Lower lobe of right lung (tissue), 2 donors: ENCODE measurements around the gene THRB. TPM values are rescaled to one million over a fixed set of nuclear protein-coding genes. Genes with fewer than 3 reads are reported as not detected.
A peak's percentile ranks its signal among the peaks of the same experiment; 100 is the strongest.

Experiments used
- ATAC-seq, 2 donors: fragments of 200-7000 bp; cut with Tn5 transposase; one replicate each; pipeline ENCODE4 v1.9.1; 2020 to 2022; ENCODE audit warnings: mild to moderate bottlenecking in 2 of 2, moderate library complexity in 2 of 2
- DNase-seq: peaks from one replicate; pipeline ENCODE4 v3.0.0-alpha.2; 2020
- H3K27ac ChIP-seq: fragments of 200-600 bp; one replicate; pipeline ENCODE4 v1.8.0; 2022
- H3K27me3 ChIP-seq: fragments of 200-600 bp; one replicate; pipeline ENCODE4 v1.8.0; 2022; ENCODE audit warnings: low read depth
- H3K36me3 ChIP-seq: fragments of 200-600 bp; one replicate; pipeline ENCODE4 v1.8.0; 2022; ENCODE audit warnings: mild to moderate bottlenecking
- H3K4me1 ChIP-seq: fragments of 200-600 bp; one replicate; pipeline ENCODE4 v1.8.0; 2022
- H3K4me3 ChIP-seq: fragments of 200-600 bp; one replicate; pipeline ENCODE4 v1.8.0; 2022; ENCODE audit warnings: mild to moderate bottlenecking
- H3K9me3 ChIP-seq: fragments of 200-600 bp; one replicate; pipeline ENCODE4 v1.8.0; 2022
- intact Hi-C: fragments of 100-400 bp; cut with DNase I; formaldehyde crosslinking; loops from one replicate; pipeline ENCODE4 v1.11.0; 2022
- total RNA-seq: library from RNA; stranded (reverse); fragmentation: NEBNext Ultra II Directional; extraction: Animal tissue kit (Norgen Biotek cat#: 25700); gene quantifications from one replicate; pipeline ENCODE4 v1.2.1, GENCODE V29; 2021
- TF ChIP-seq, protein P1 (sequence below): fragments of 200-600 bp; IDR thresholded peaks from one replicate; pipeline ENCODE4 v1.8.0; 2022; ENCODE audit warnings: antibody characterized with exemption, mild to moderate bottlenecking
- donor health status: DM: no; HTN: yes; CAD: no; lungs with severe emphysema.

Gene THRB
- total RNA-seq, 1 donor from 2014 or later = 14.6 TPM

DNA sequence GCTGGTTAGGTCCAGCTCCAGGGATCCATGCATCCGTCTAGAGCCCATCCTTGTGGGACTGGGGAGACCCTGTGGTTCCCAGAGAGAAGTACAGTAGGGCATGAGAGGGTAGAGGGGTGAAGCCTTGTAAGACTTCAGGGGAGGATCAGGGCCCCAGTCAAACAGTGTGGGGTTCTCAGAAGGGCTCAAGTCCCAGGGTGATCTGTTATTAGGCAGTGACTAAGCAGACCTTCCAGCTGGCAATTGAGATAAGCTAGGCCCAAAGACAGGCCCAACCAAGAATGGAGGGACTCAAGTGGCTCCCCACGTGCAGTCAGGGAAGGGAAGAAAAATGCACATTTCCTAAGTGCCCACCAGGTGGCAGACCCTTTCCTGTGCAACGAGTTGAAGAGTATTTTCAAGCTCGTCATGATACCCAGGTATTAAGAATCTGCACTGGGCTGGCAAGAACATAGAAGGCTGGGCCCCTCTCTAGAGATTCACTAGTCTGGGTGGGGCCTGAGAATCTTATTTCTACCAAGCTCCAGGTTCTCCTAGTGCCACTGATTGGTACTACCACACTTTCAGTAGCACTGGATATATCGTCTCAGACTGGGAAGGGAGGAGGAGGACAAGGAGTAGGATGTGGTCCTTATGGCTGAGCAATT, 308.8 kb downstream of the THRB start:
- DNase-seq (no peak), ATAC-seq (peak; percentile 65 to 72)
- Histone ChIP-seq H3K4me3 (no peak overlapping the region), H3K36me3 (no peaks in the 10 kb centered on the region), H3K4me1 (no peaks in the 10 kb centered on the region), H3K27ac (no peak overlapping the region), H3K9me3 (no peaks in the 10 kb centered on the region), H3K27me3 (no peaks in the 10 kb centered on the region)
- intact Hi-C loops = no loop called here
- TF ChIP-seq, protein P1, sequence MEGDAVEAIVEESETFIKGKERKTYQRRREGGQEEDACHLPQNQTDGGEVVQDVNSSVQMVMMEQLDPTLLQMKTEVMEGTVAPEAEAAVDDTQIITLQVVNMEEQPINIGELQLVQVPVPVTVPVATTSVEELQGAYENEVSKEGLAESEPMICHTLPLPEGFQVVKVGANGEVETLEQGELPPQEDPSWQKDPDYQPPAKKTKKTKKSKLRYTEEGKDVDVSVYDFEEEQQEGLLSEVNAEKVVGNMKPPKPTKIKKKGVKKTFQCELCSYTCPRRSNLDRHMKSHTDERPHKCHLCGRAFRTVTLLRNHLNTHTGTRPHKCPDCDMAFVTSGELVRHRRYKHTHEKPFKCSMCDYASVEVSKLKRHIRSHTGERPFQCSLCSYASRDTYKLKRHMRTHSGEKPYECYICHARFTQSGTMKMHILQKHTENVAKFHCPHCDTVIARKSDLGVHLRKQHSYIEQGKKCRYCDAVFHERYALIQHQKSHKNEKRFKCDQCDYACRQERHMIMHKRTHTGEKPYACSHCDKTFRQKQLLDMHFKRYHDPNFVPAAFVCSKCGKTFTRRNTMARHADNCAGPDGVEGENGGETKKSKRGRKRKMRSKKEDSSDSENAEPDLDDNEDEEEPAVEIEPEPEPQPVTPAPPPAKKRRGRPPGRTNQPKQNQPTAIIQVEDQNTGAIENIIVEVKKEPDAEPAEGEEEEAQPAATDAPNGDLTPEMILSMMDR = peak; percentile 60

DNA sequence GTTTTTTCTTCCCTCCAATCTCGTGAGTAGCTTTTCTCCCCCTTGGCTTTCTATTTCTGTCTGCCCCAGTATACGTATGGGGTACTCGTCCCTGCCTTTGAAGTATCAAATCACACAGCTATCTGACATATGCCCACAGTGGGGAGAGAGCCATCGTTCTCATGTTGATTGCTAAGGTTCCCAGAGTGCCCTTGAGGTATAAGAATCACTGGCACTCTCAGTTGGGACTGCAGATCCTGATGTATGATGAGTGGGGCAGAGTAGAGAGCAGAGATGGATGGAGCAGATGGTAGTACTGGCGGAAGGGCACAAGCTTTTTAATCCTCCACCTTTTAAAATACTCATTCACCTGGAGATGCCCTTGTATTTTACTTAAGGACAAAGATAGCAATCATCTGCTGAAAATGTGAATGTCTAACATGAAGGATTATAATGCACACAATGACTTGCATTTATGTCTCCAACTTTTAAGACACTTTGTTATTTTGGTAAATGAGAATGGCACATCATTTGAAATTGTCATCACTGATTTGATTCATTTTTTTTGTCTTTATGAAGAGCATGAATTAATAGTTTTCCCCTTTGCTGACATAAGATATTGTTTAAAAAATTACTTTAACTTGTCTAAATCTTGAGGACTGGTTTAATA, 310.0 kb downstream of the THRB start:
- DNase-seq = no peak
- Histone ChIP-seq H3K4me1 (no peaks in the 10 kb centered on the region), H3K9me3 (no peaks in the 10 kb centered on the region), H3K27me3 (no peaks in the 10 kb centered on the region), H3K36me3 (no peaks in the 10 kb centered on the region), H3K4me3 (no peak overlapping the region), H3K27ac (no peak overlapping the region)
- intact Hi-C loops = no loop called here
- TF ChIP-seq, protein P1 = no peak
- no peak for ATAC-seq

DNA sequence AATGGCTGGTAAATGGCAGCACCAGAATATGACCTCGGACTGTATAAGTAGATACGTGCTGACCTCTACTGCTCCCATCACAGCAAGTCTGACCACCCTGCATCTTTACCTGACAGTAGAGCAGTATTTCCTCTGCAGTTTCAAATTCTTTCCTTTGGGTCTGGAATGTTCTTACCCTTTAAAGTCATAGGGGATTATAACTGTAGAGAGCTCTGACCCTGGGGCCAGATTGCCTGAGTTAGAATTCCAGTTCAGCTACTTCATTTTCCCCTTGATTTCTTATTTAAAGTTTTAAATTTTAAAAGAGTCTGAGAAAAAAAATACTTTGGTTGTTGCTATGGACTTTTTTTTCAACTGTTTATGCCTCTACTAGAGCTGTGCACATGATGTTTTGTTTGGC, 311.9 kb downstream of the THRB start:
- TF ChIP-seq, protein P1 = no peak
- intact Hi-C loops = no loop called here
- no peak for DNase-seq

DNA sequence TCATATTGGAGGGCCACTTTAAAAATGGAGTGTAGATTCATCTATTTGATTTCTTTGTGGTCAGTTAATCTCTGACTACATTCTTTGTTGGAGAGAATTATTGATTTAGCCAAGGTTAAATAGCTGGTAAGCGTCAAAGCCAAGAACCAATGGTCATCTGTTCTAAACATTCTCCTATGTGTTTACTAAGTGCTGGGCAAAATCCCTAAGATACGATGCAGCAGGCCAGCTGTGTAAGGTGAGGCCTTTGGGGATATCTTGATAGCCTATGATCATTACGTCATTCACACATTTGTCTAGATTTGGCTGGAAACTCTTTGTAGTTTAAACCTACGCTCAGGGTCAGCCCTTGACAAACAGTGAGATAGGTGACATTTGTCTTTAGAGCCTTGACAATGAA, 313.4 kb downstream of the THRB start:
- Histone ChIP-seq H3K9me3 (no peaks in the 10 kb centered on the region), H3K36me3 (no peaks in the 10 kb centered on the region), H3K4me1 (no peaks in the 10 kb centered on the region), H3K27me3 (no peaks in the 10 kb centered on the region), H3K4me3 (no peak overlapping the region), H3K27ac (no peak overlapping the region)
- TF ChIP-seq, protein P1 = no peak
- DNase-seq = no peak
- ATAC-seq = no peak
- intact Hi-C loops = no loop called here

More for the DNA sequence above, 311.9 kb downstream of the THRB start:
- Histone ChIP-seq H3K27me3 (no peaks in the 10 kb centered on the region), H3K9me3 (no peaks in the 10 kb centered on the region), H3K4me1 (no peaks in the 10 kb centered on the region), H3K27ac (no peak overlapping the region), H3K36me3 (no peaks in the 10 kb centered on the region), H3K4me3 (no peak overlapping the region)
- ATAC-seq = no peak

DNA sequence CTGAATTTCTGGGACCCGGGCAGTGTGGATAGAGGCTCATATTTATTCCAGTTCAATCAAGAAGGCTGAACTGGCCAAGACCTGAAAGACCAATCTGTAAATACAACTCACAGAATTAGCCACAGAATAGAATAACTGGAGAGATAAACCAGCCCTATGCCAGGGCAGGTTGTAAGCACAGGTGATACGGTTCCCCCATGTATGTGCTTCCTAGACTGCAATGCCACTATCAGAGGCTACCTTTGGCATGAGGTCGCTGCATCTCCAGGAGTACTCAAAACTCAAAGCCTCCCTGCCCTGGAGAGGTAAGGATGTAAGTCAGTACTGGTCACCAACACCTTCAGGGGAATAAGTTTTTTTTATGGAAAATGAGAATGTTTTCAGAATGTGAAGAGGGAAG, 314.0 kb downstream of the THRB start:
- intact Hi-C loops = no loop called here
- no peak for DNase-seq
- TF ChIP-seq, protein P1 = no peak

More for the DNA sequence above, 314.0 kb downstream of the THRB start:
- H3K27me3 ChIP-seq = no peaks in the 10 kb centered on the region
- H3K27ac ChIP-seq = no peak overlapping the region
- H3K36me3 ChIP-seq = no peaks in the 10 kb centered on the region
- no peaks in the 10 kb centered on the region for H3K4me1 ChIP-seq
- H3K4me3 ChIP-seq = no peak overlapping the region
- no peaks in the 10 kb centered on the region for H3K9me3 ChIP-seq
- no peak for ATAC-seq
